Measurements from ENCODE around the gene IFT57.

- TF ChIP-seq EZH2 (IDR thresholded peaks at IDR 0.05; ENCODE audit: borderline replicate concordance, insufficient read depth, low read depth, low read length, poor library complexity, severe bottlenecking): no peak
- no peak for TF ChIP-seq CTCF (IDR thresholded peaks at IDR 0.05)
These were observed 19.4 kb downstream of the IFT57 start for GRCh38 chr3:108202834-108203233.

Data from B cell (primary cell).